OCI-LY7 (cell line): ENCODE measurements around the gene KIRREL3. TPM values are rescaled to one million over a fixed set of nuclear protein-coding genes. Genes with fewer than 3 reads are reported as not detected.

Experiments used
- BruUV-seq: library from RNA; stranded (reverse); fragments of 400-500 nt; replicated peaks from 2 replicates; lab custom pipeline; 2021; lab: Mats Ljungman, UMichigan
- CTCF ChIA-PET: fragments of 300-600 bp; sonication (Branson Sonifier 250); formaldehyde crosslinking; loops from one replicate; lab custom pipeline; 2022; ENCODE audit warnings: antibody characterized with exemption; ENCODE audit not compliant: unreplicated experiment; lab: Charles Lee
- POLR2A ChIA-PET: fragments of 300-600 bp; sonication (Branson Sonifier 250); formaldehyde crosslinking; loops from one replicate; lab custom pipeline; 2022; ENCODE audit warnings: antibody characterized with exemption; lab: Charles Lee
- DNase-seq: peaks from one replicate; pipeline ENCODE4 v3.0.0-alpha.2; 2015; ENCODE audit warnings: low spot score
- H2AFZ ChIP-seq: fragments of 200-600 bp; sonication (generic), shearing (Covaris generic); 2 replicates; pipeline ENCODE4 v1.6.1; 2014; ENCODE audit warnings: mild to moderate bottlenecking, antibody characterized with exemption, low read length, moderate library complexity
- H3K27ac ChIP-seq: fragments of 200-600 bp; sonication (generic); 2 replicates; pipeline ENCODE4 v1.5.1; 2014; ENCODE audit warnings: mixed run types, low read depth, mild to moderate bottlenecking, moderate library complexity, low read length, inconsistent platforms; ENCODE audit not compliant: poor library complexity, severe bottlenecking
- H3K36me3 ChIP-seq: fragments of 200-600 bp; sonication (generic); 2 replicates; pipeline ENCODE4 v1.6.1; 2014; ENCODE audit warnings: mild to moderate bottlenecking, antibody characterized with exemption, low read length, moderate library complexity, mixed read lengths; ENCODE audit not compliant: insufficient read depth
- H3K4me1 ChIP-seq: fragments of 200-600 bp; sonication (generic); 2 replicates; pipeline ENCODE4 v1.5.1; 2014; ENCODE audit warnings: mild to moderate bottlenecking, low read length; ENCODE audit not compliant: insufficient read depth, poor library complexity, severe bottlenecking
- H3K4me2 ChIP-seq: fragments of 200-600 bp; sonication (generic); 2 replicates; pipeline ENCODE4 v1.6.1; 2014; ENCODE audit warnings: mild to moderate bottlenecking, low read length
- H3K4me3 ChIP-seq: fragments of 200-600 bp; sonication (generic); 2 replicates; pipeline ENCODE4 v1.5.1; 2014; ENCODE audit warnings: mild to moderate bottlenecking, low read depth, low read length; ENCODE audit not compliant: poor library complexity, severe bottlenecking
- H3K79me2 ChIP-seq: fragments of 200-600 bp; sonication (generic); 2 replicates; pipeline ENCODE4 v1.6.1; 2016; ENCODE audit warnings: low read depth, mild to moderate bottlenecking, low read length, moderate library complexity, mixed read lengths; ENCODE audit not compliant: insufficient read depth
- H3K9me2 ChIP-seq: fragments of 200-600 bp; sonication (generic); 2 replicates; pipeline ENCODE4 v1.6.1; 2016; ENCODE audit warnings: mild to moderate bottlenecking, low read length, mixed read lengths; ENCODE audit not compliant: insufficient read depth
- H3K9me3 ChIP-seq: fragments of 200-600 bp; sonication (generic); 2 replicates; pipeline ENCODE4 v1.6.1; 2014; ENCODE audit warnings: mild to moderate bottlenecking, mixed run types, low read length, mixed read lengths
- H4K20me1 ChIP-seq: fragments of 200-600 bp; sonication (generic); 2 replicates; pipeline ENCODE4 v1.6.1; 2014; ENCODE audit warnings: mild to moderate bottlenecking, antibody characterized with exemption, low read length, moderate library complexity, mixed read lengths; ENCODE audit not compliant: insufficient read depth
- CTCF ChIP-seq: fragments of 200-600 bp; sonication (generic); conservative IDR thresholded peaks from 2 replicates; pipeline ENCODE4 v1.5.1; 2014; ENCODE audit warnings: mild to moderate bottlenecking, antibody characterized with exemption, low read length, moderate library complexity, mixed read lengths
- EZH2phosphoT487 ChIP-seq: fragments of 200-600 bp; sonication (generic); IDR thresholded peaks from 2 replicates; pipeline ENCODE4 v1.6.1; 2018; ENCODE audit warnings: low read depth, borderline replicate concordance, mild to moderate bottlenecking, mixed run types, antibody characterized with exemption, low read length, moderate library complexity, mixed read lengths
- intact Hi-C: fragments of 100-400 bp; cut with micrococcal nuclease; formaldehyde crosslinking; loops from one replicate; pipeline ENCODE4 v1.10.0; 2022; ENCODE audit not compliant: unreplicated experiment
- total RNA-seq, 2 experiments: library from RNA; depleted of rRNA in 1 of 2; stranded (reverse); fragments of >200 nt in 1 of 2; shearing (Covaris generic) in 1 of 2; gene quantifications; 2 replicates each; pipeline ENCODE4 v1.2.3, GENCODE V29; 2014 to 2022

The KIRREL3 gene
- total RNA-seq, 2 experiments from 2014 or later, result not detected

- H3K9me3 ChIP-seq, result no peaks in the 10 kb centered on the region
- H3K9me2 ChIP-seq, result no peaks in the 10 kb centered on the region
- H3K27ac ChIP-seq, result no peak overlapping the region
- intact Hi-C loops, result no loop called here
- ChIA-PET CTCF (no interaction called here), POLR2A (no interaction called here)
- H3K4me1 ChIP-seq, result no peaks in the 10 kb centered on the region
- TF ChIP-seq EZH2phosphoT487 (no peak), CTCF (no peak)
- H3K4me2 ChIP-seq, result no peak overlapping the region
- H3K79me2 ChIP-seq, result no peaks in the 10 kb centered on the region
- no peak for DNase-seq
- no peaks in the 10 kb centered on the region for H4K20me1 ChIP-seq
- H3K4me3 ChIP-seq, result no peak overlapping the region
- H2AFZ ChIP-seq, result no peak overlapping the region
- BruUV-seq, result no TSS peak
- H3K36me3 ChIP-seq, result no peaks in the 10 kb centered on the region
Observed at GRCh38 chr11:126790550-126791081, 210.0 kb downstream of the KIRREL3 start.

- no peaks in the 10 kb centered on the region for H3K9me2 ChIP-seq
- BruUV-seq, result no TSS peak
- DNase-seq, result no peak
- TF ChIP-seq EZH2phosphoT487 (no peak), CTCF (no peak)
- H2AFZ ChIP-seq, result no peak overlapping the region
- ChIA-PET CTCF (no interaction called here), POLR2A (no interaction called here)
- H3K27ac ChIP-seq, result no peak overlapping the region
- intact Hi-C loops, result no loop called here
- no peak overlapping the region for H3K4me2 ChIP-seq
- no peaks in the 10 kb centered on the region for H3K9me3 ChIP-seq
- H3K4me3 ChIP-seq, result no peak overlapping the region
- no peaks in the 10 kb centered on the region for H4K20me1 ChIP-seq
- no peaks in the 10 kb centered on the region for H3K79me2 ChIP-seq
- H3K4me1 ChIP-seq, result no peaks in the 10 kb centered on the region
- no peaks in the 10 kb centered on the region for H3K36me3 ChIP-seq
Observed at GRCh38 chr11:126782810-126783209, 217.8 kb downstream of the KIRREL3 start.

- Histone ChIP-seq H3K4me3 (no peak overlapping the region), H3K9me2 (no peaks in the 10 kb centered on the region), H3K4me1 (no peaks in the 10 kb centered on the region), H4K20me1 (no peaks in the 10 kb centered on the region), H2AFZ (no peak overlapping the region), H3K36me3 (no peaks in the 10 kb centered on the region), H3K79me2 (no peaks in the 10 kb centered on the region), H3K4me2 (no peak overlapping the region), H3K9me3 (no peaks in the 10 kb centered on the region), H3K27ac (no peak overlapping the region)
- BruUV-seq, result no TSS peak
- CTCF ChIA-PET, result no interaction called here
- POLR2A ChIA-PET, result no interaction called here
- DNase-seq, result no peak
- intact Hi-C loops, result no loop called here
- no peak for TF ChIP-seq EZH2phosphoT487
- no peak for TF ChIP-seq CTCF
Observed at GRCh38 chr11:126781942-126782341, 218.6 kb downstream of the KIRREL3 start.
